ENCODE measurements around the gene LRMDA.
A peak's percentile ranks its signal among the peaks of the same experiment; 100 is the strongest.
"Not testable (repeated sequence)": the region's sequence is repeated elsewhere in the genome, so short reads cannot be mapped to it uniquely, and the experiment has no call there.

Gene LRMDA

DNA sequence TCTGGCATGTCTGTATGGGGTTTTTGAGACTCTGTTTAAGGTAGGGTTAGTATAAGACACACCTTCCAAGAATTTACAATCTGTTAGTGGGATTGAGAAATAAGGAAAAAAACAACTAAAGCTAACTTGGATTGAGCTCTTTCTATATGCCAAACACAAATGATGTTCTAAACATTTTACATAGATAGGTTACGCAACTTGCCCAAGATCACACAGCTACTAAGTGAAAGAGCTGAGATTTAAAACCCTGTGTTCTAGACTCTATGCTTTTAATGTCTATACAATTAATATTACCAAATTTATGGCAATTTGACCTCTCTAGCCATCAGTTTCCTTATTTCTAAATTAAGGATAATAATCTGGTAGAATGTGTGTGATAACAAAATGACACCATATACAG, 1056.2 kb downstream of the LRMDA start:
- DNase-seq: no peak

DNA sequence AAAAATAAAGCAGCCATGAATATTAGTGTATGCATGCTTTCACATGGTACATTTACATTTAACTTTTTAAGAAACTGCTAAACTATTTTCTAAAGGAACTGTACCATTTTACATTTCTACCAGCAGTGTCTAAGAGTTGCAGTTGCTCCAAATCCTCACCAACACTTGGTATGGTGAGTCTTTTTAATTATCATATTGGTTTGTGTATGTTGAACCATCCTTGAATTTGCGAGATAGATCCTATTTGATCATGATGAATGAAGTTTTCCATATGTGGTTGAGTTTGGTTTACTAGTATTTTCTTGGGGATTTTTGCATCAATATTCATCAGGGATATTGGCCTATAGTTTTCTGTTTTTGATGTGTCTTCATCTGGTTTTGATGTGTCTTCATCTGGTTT, 1057.2 kb downstream of the LRMDA start:
- no peak for DNase-seq

DNA sequence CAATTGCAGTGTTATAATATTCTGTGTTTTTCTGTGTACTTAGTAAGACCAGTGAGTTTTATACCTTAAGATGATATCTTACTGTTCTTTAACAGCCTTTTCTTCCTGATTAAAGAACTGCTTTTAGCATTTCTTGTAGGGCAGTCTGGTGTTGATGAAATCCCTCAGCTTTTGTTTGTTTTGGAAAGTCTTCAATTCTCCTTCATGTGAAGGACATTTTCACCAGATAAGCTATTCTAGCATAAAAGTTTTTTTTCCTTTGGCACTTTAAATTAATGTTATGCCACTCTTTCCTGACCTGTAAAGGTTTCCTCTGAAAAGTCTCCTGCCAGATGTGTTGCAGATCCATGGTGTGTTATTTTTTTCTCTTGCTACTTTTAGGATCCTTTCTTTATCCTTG, 1059.8 kb downstream of the LRMDA start:
- DNase-seq: no peak

DNA sequence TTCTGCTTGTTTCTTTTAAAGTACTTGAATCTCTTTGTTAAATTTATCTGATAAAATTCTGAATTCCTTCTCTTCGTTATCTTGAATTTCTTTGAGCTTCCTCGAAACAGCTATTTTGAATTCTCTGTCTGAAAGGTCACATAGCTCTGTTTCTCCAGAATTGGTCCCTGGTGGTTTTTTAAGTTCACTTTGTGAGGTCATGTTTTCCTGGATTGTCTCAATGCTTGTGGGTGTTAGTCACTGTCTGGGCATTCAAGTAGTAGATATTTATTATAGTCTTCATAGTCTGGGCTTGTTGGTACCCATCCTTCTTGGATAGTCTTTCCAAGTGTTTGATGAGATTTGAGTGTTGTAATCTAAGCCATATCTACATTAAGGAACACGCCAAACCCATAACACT, 1060.6 kb downstream of the LRMDA start:
- DNase-seq: no peak

DNA sequence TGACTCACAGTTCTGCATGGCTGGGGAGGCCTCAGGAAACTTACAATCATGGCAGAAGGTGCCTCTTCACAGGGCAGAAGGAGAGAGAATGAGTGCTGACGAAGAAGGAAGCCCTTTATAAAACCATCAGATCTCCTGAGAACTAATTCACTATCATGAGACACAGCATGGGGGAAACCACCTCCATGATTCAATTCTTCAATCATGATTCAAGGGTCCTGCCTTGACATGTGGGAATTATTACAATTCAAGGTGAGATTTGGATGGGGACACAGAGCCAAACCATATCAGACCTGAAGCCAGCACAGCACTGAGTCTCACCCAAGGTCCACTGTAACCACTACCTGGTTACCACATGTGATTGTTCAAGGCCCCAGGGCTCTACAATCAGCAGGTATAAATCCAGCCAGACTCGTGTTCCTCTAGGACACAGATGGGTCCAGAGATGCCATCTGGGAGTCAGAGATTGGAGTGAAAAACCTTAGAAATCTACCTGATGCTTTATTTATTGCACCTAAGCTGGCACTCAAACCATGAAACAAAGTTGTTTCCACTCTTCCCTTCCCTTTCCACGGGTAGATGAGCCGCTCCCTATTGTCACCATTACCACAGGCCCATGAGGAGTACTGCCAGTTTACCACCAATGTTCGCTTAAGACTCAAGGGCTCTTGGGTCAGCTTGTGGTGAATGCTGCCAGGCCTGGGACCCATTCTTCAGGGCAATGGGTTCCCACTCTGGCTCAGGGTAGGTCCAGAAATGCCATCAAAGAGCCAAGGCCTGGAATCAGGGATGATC, 1061.5 kb downstream of the LRMDA start:
- no peak for DNase-seq

DNA sequence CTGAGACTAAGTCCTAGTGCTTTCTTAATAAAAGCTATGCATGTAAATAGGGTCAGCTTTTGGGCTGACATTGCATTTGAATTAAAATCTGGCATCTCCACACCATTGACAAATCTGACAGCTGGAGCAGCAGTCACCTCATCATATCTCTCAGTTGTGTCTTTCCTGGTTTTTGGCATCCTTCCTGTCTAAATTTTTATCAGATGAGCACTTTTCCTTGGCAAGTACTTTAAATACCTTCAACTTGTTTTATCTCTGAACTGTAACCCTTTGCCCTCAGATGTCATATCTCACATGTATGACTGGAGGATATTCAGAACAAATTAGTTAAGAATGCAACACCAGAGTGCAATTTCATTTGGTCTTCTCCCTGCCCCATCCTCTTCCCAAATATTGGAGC, 1066.2 kb downstream of the LRMDA start:
- no peak for DNase-seq

DNA sequence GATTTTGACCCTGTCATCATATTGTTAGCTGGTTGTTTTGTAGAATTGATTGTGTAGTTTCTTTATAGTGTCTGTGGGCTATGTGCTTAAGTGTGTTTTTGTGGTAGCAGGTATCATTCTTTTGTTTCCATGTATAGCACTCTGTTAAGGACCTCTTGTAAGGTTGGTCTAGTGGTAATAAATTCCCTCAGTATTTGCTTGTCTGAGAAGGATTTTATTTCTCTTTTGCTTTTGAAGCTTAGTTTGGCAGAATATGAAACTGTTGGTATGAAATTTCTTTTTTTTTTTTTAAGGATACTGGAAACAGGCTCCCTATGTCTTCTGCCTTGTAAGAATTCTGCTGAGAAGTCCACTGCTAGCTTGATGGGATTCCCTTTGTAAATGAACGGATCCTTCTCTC, 1073.4 kb downstream of the LRMDA start:
- no peak for DNase-seq

DNA sequence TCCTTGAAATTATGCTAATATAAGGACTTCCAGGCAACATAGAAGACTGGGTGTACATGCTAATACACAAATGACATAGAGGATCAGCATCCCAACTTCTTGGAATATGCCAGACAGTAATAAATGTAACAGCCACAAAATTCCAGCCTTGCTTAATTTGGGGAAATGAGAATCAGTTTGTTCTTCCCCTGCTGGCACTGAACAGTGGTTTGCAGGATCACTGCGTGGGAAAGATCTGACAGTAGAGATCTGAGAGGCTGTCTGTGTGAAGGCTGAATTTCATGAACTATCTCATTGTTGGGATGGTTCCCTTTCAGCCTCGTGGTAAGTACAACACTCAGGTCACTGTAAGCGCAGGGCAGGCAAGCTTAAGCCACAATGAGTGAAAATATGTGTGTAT, 1078.0 kb downstream of the LRMDA start:
- no peak for DNase-seq

DNA sequence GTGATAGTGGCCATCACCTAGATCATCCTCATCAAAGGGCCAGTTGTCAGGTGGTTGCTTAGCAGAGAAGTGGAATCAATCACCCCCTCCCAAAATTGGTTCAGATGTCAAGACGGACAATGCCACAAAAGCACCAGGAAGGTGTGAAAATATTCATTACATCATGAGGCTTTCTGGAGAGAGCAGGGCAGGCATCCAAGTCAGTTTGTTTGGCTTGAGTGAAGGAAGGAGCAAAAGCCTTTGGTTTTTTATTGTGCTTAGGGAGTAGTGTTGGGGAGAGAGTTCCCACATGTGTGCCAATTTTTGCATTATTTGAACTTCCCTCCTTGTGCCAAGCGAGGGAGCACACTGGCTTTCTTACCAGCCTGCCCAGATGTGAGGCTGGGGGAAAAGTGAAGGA, 1082.9 kb downstream of the LRMDA start:
- no peak for DNase-seq

DNA sequence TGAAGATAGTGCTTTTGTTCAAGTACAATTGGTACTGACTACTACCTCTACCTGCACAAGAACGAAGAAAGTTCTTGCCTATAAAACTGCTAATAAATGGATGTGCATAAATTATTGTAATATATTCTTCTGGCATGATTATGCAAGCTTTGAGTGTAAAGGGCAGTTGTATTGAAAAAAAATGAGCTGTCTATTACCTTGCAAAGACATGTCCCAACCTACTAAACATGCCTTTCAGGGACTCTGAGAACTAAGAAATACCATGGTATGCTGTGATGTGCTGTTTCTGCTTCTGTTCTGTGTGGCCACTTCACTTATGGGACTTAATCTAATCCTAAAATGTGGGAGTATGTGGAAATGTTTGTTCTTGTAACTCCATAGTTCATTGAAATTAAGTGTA, 1083.4 kb downstream of the LRMDA start:
- no peak for DNase-seq

DNA sequence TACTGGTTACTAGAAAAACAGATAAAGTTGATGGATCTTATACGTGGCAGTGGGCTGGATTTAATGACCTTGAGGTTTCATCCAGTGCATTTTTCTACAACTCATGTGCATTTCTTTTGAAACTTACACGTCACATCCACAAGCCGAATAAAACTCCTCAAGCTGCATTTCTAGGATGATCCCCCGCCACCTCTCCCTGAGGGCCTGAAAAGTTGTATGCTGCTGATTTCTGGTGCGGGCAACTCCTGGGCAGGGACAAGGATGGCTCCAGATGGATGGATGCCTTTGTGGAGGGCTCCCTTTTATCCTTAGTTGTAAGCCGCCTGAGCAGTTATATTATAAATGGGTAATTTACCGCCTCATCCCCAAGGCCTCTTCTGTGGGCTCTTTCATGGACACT, 1091.1 kb downstream of the LRMDA start:
- no peak for DNase-seq

DNA sequence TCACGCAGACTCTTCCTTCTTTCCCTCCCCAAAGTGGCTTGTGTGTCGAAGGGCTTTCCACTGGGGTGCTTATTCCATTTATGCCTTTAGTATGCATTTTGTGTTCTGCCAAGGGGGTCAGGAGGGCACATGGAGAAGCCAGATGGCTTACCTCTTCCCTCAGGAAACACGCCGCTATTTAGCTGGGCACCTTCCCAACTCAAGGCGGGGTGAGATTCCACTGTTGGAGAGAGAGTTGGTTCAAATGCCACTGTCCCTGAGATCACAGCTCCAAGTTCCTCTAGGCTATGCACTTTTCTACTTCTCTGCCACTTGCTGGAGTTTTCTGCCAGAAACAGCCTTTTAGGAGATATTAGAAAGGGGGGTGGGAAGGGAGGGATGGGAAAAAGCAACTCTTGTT, 1091.8 kb downstream of the LRMDA start:
- DNase-seq: no peak

DNA sequence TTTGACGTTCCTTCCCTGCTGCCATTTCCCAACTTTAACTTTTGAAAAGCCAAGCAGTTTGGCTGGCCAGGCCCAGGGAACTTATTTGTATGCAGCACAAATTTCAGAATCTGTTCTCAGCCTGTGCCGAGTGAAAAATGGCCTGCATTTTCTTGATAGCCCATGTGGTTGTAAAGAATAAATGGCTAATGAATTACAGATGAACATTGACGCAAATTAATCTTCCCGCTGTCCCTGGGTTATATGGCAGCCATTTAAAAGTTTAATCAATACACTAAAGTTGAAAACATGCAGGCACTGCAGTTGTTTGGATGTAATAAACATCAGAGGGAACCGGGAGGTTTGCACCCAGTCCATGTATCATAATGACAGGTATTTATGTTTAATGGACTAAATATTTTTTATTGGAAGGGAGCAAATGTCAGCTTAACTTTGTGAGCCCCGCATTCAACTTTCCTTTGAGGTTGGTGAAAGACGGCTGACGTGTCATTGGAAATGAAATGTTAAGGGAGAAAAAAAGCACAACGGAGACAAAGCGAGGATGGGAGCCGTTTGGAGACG, 1092.4 kb downstream of the LRMDA start:
- no peak for DNase-seq

DNA sequence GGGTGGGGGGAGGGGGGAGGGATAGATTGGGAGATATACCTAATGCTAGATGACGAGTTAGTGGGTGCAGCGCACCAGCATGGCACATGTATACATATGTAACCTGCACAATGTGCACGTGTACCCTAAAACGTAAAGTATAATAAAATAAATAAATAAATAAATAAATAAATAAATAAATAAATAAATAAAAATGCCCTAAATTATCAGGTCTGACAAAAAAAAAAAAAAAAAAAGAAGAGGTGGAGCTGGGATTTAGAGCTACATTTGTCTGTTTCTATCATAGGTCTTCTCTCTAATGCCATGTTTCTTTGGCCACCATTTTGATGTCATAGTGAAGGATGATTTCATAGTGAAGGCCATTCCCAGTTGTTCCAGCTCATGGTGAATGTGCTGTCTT, 1095.4 kb downstream of the LRMDA start:
- not testable (repeated sequence) for DNase-seq

DNA sequence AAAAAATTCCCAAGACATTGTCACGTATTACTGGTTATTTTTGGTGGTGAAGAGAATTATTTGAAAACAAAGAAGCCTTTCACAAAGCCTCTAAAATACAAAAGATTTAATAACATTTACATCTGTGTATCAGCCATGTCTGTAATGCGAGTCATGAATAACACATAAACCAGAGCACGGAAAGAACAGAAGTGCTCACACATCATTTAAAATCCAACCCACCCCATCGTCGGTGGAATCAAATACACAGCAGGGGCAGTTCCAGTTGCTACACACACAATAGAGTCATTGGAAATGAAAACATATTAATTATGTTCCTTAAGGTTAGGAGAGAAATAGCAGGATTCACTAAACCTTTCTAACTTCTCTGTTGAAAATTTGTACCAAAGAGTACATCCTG, 1108.9 kb downstream of the LRMDA start:
- no peak for DNase-seq

DNA sequence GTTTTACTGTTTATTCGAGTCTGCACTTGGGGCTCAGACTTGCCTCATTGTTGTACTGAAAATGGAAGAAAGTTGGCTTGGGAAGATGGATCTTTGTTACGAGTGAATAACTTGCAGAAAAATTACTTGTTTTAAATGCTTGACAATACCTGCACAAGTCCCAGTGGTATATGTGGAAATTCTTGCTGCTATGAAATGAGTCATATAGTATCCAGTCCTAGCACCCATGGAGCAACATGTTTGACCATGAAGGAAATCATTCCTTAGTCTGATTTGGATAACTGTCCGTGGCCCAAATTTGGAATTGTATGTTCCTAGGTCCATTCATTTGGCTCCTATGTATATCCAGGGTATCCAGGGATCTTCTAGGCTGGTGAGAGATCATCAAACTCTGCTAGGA, 1109.4 kb downstream of the LRMDA start:
- no peak for DNase-seq

DNA sequence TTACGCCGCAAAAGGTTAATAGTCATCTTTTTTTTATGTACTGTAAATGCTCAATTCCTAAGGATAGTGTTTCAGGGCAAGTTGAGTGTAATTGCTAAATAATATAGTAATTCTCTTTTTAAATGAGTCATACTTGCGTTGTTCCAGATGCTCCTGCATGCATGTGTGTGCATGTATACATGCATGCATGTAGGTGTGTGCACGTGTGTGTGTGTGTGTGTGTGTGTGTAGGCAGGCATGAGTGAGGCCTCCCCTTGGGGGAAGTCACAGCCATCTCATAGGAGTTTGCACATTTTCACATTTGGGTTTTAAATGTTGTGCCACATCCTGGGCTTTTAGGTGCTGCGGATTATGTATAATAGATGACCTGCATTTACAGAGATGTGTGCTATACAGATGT, 1110.4 kb downstream of the LRMDA start:
- no peak for DNase-seq

DNA sequence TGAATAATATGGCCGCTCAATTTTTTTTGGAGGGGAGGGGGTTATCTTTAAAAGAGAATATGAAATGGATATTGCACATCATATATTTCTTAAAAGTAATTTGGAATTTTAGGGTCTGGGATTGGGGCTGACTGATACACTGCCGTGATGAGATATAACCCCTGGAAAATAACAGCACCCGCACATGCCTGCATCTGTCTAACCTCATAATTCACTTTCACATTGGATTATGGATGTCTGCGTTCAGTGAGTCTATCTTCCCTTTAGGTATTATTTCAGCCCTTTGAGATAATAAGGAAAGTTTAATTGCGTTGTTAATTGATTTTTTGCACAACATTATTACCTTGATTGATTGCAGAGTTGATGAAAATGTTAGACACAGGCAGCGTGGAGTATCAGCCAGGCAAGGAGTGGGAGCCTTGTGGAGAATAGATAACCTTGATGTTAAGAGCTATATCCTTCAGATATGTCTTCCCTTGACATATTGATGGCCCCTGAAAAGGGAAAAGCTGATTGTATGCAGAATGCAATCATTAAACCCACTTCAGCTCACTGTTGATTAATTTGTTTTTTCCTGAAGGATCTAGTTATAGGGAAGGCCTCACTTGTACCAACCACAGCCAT, 1111.0 kb downstream of the LRMDA start:
- DNase-seq: no peak

DNA sequence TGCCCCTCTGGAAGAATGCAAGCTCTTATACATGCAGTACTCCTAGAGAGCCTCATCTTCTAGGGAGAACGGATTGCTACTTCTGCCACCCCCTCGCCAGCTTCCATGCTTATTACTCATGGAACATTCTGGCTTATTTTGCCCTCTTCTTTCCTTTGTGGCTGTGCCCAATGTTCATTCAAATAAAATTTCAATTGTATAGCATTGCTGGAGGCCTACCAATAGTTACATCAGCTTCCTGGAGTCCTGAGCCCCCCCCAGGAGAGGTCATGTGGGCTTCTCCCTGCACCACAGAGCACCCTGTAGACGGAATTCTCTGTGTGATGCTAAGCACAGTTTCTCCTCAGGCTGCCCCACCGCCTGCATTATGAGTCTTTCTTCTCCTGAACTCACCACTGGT, 1112.2 kb downstream of the LRMDA start:
- no peak for DNase-seq

DNA sequence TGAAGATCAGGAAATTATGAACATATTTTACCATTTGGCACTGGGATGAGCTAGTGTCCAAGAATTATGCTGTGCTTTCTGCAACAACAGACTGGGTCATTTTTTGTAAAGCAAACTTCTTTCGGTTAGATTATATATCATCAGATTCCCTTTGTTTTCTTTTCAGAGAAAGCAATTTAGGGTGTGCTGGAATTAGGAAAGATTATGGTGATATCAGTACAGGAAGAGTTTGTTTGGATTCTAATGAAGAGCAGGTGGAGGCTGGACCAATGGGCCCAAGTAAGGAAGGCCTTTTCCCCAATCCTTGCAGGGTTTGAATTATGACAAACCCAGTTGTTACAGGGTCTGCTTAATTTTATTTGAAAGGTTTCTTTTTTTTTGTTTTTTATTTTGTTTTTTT, 1113.4 kb downstream of the LRMDA start:
- no peak for DNase-seq

DNA sequence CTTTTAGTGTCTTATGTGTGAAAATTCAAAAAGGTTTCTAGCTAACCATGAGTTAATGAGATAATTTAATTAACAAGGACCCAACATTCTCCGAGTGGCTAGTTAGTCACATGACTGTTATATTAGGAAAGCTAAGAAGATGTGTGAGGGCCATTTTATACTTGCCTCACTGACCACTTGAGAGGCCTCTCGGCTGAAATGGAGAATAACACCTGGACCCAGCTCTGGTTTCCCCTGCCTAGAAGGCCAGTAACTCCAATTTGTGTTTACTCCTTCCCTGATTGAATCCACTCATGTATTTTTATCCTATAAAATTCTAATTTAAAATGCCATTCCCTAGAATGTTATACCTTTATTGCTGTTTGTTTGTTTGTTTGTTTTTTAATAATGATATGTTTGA, 1115.0 kb downstream of the LRMDA start:
- no peak for DNase-seq

DNA sequence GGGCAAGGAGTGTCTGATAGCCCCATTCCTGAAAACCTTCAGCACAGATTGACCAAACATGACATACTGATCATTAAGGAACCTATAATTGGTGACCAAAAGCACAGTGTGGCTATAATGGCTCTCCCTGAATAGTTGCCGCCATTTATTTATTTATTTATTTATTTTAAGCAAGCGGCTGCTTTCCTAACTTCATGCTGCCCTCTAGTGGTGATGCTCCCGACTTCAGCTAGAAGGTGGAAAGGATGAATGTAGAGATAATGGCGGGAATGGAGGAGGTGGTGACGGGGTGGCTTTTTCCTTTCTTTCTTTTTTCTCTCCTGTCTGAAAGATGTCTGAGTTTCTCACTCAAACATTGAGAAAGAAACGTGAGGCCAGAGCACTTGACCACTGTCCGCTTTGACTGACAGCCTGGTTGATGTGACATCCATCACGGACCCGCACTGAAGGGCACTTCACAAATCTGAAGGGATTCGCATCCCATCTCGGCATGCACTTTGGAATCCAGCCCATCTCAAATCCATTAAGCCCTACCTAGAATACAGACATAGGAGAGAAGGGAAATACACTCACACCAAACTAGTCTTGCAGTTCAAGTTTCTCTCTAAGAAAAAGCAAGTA, 1116.0 kb downstream of the LRMDA start:
- peak; percentile 24 for DNase-seq

DNA sequence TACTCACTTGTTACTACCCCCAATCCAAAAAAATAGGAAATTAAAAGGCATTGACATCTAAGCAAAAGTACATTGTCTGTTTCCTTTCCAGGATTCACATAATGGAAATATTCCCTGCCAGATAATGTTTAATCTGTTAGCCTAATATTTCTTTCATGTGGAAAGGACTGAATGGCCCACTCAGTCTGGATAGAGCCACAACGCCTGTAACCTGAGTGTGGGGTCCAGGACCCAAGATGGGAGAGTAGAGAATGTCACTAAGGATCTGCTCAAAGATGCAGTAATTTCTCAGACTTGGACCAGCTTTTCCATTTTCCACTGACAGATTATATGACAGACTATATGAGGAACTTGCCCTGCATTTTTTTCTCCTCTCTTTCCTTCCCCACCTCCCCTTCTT, 1117.3 kb downstream of the LRMDA start:
- no peak for DNase-seq

DNA sequence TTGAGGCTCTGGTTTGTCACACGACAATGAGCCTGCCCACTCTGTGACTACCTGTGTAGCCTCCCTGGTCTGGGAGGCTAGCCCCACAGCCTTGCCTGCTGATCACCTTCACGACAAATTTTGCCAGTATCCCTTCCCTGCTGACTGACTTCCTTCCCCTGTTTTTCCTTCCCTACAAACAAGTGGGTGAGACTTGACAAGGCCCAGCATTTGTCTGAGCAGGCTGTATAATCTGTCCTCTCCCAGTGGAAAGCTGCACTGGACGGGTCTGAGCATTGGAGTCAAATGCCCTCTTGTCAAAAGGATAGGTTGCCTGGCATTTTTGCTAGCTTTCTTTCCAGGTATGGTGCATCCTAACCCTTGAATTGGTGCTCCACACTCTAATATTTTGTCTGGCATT, 1117.7 kb downstream of the LRMDA start:
- no peak for DNase-seq
